OCI-LY3 (cell line): ENCODE measurements around the gene B3GALT5.
"Not testable (repeated sequence)": the region's sequence is repeated elsewhere in the genome, so short reads cannot be mapped to it uniquely, and the experiment has no call there.

Source experiments
- H2AFZ ChIP-seq: fragments of 200-600, 300-600 bp; shearing (Covaris generic); 2 replicates; pipeline ENCODE4 v1.6.0; 2014; ENCODE audit warnings: antibody characterized with exemption, low read depth, low read length
- H3K27ac ChIP-seq: fragments of 200-600, 300-600 bp; sonication (generic); 2 replicates; pipeline ENCODE4 v1.5.1; 2014; ENCODE audit warnings: mild to moderate bottlenecking, low read length, moderate library complexity, mixed read lengths
- H3K27me3 ChIP-seq: fragments of 200-600, 300-600 bp; sonication (generic); 2 replicates; pipeline ENCODE4 v1.6.1; 2014; ENCODE audit warnings: low read depth, low read length, mixed read lengths
- H3K36me3 ChIP-seq: fragments of 200-600, 300-600 bp; sonication (generic); replicated peaks from 2 replicates; pipeline ENCODE3; 2014; ENCODE audit warnings: low read depth, low read length, mixed read lengths
- H3K4me1 ChIP-seq: fragments of 300-600, 200-600 bp; sonication (generic); 2 replicates; pipeline ENCODE4 v1.6.1; 2014; ENCODE audit warnings: low read length, mixed read lengths
- H3K4me2 ChIP-seq: fragments of 200-600, 300-600 bp; sonication (generic); 2 replicates; pipeline ENCODE4 v1.6.1; 2014; ENCODE audit warnings: low read length, mixed read lengths
- H3K4me3 ChIP-seq: fragments of 300-600, 200-600 bp; sonication (generic); 2 replicates; pipeline ENCODE4 v1.5.1; 2014; ENCODE audit warnings: antibody characterized with exemption, mild to moderate bottlenecking, low read length, moderate library complexity
- H3K79me2 ChIP-seq: fragments of 300-600, 200-600 bp; shearing (Covaris generic); 2 replicates; pipeline ENCODE4 v1.6.1; 2014; ENCODE audit warnings: mild to moderate bottlenecking, low read length, mixed read lengths
- H3K9ac ChIP-seq: fragments of 300-600, 200-600 bp; shearing (Covaris generic); 2 replicates; pipeline ENCODE4 v1.6.0; 2014; ENCODE audit warnings: mild to moderate bottlenecking, low read length, moderate library complexity
- H3K9me3 ChIP-seq: fragments of 200-600, 300-600 bp; shearing (Covaris generic); 2 replicates; pipeline ENCODE4 v1.6.1; 2014; ENCODE audit warnings: low read length, mixed read lengths; ENCODE audit not compliant: insufficient read depth
- H4K20me1 ChIP-seq: fragments of 200-600, 300-600 bp; sonication (generic); 2 replicates; pipeline ENCODE4 v1.6.1; 2016; ENCODE audit warnings: low read length, mixed read lengths; ENCODE audit not compliant: insufficient read depth
- CTCF ChIP-seq: fragments of 200-600, 300-600 bp; sonication (generic); IDR thresholded peaks from 2 replicates; pipeline ENCODE4 v1.5.1; 2014; ENCODE audit warnings: antibody characterized with exemption, low read length, low read depth
- EZH2phosphoT487 ChIP-seq: fragments of 200-600 bp; shearing (Covaris generic); IDR thresholded peaks from 2 replicates; pipeline ENCODE4 v1.6.1; 2018; ENCODE audit warnings: antibody characterized with exemption, mixed run types, low read depth

The B3GALT5 gene

GRCh38 chr21:39685991-39686390 lies 73.3 kb downstream of the B3GALT5 start:
- Histone ChIP-seq H3K4me1 (no peaks in the 10 kb centered on the region), H3K9me3 (no peaks in the 10 kb centered on the region), H3K4me2 (no peak overlapping the region), H3K79me2 (no peaks in the 10 kb centered on the region), H4K20me1 (no peaks in the 10 kb centered on the region), H2AFZ (no peak overlapping the region), H3K9ac (no peak overlapping the region), H3K4me3 (no peak overlapping the region), H3K27ac (no peak overlapping the region), H3K27me3 (no peaks in the 10 kb centered on the region), H3K36me3 (no peaks in the 10 kb centered on the region)
- TF ChIP-seq CTCF (no peak), EZH2phosphoT487 (no peak)

GRCh38 chr21:39686646-39687468 lies 74.1 kb downstream of the B3GALT5 start:
- Histone ChIP-seq H3K27ac (no peak overlapping the region), H3K36me3 (no peaks in the 10 kb centered on the region), H3K27me3 (no peaks in the 10 kb centered on the region), H3K9ac (no peak overlapping the region), H3K4me3 (no peak overlapping the region), H3K9me3 (no peaks in the 10 kb centered on the region), H3K4me2 (no peak overlapping the region), H2AFZ (no peak overlapping the region), H3K79me2 (no peaks in the 10 kb centered on the region), H4K20me1 (no peaks in the 10 kb centered on the region), H3K4me1 (no peaks in the 10 kb centered on the region)
- TF ChIP-seq EZH2phosphoT487: no peak
- TF ChIP-seq CTCF: no peak

GRCh38 chr21:39688010-39688409 lies 75.3 kb downstream of the B3GALT5 start:
- no peak overlapping the region for H3K4me3 ChIP-seq
- no peak overlapping the region for H3K27ac ChIP-seq
- H2AFZ ChIP-seq: no peak overlapping the region
- no peaks in the 10 kb centered on the region for H3K36me3 ChIP-seq
- TF ChIP-seq EZH2phosphoT487: no peak
- no peak for TF ChIP-seq CTCF
- no peak overlapping the region for H3K9ac ChIP-seq
- no peaks in the 10 kb centered on the region for H3K4me1 ChIP-seq
- H3K79me2 ChIP-seq: no peaks in the 10 kb centered on the region
- no peaks in the 10 kb centered on the region for H4K20me1 ChIP-seq
- H3K27me3 ChIP-seq: no peaks in the 10 kb centered on the region
- H3K4me2 ChIP-seq: no peak overlapping the region
- H3K9me3 ChIP-seq: no peaks in the 10 kb centered on the region

- not testable (repeated sequence) for H4K20me1 ChIP-seq, H3K4me2 ChIP-seq, H3K4me1 ChIP-seq, H3K79me2 ChIP-seq, H3K4me3 ChIP-seq, H3K9ac ChIP-seq, H3K36me3 ChIP-seq, H3K27me3 ChIP-seq, H2AFZ ChIP-seq, H3K9me3 ChIP-seq, H3K27ac ChIP-seq
Measured at GRCh38 chr21:39689860-39690259, 77.1 kb downstream of the B3GALT5 start.
